OCI-LY1 (cell line): ENCODE results near the gene EZH2.

Experiments
- H2AFZ ChIP-seq: fragments of 200-600 bp; sonication (generic), shearing (Covaris generic); 2 replicates; pipeline ENCODE4 v1.6.0; 2014; ENCODE audit warnings: antibody characterized with exemption, mild to moderate bottlenecking, low read length
- H3F3A ChIP-seq: fragments of 200-600 bp; sonication (generic), shearing (Covaris generic); 2 replicates; pipeline ENCODE4 v1.6.0; 2014; ENCODE audit warnings: mild to moderate bottlenecking, antibody characterized with exemption, low read length, moderate library complexity; ENCODE audit not compliant: insufficient read depth
- H3K27ac ChIP-seq: fragments of 200-600 bp; sonication (generic); 2 replicates; pipeline ENCODE4 v1.5.1; 2014; ENCODE audit warnings: low read length, mixed run types, mild to moderate bottlenecking, low read depth; ENCODE audit not compliant: poor library complexity, severe bottlenecking
- H3K27me3 ChIP-seq: fragments of 200-600 bp; sonication (generic); 2 replicates; pipeline ENCODE4 v1.6.0; 2014; ENCODE audit warnings: antibody characterized with exemption, mild to moderate bottlenecking, low read length, moderate library complexity; ENCODE audit not compliant: insufficient read depth
- H3K36me3 ChIP-seq: fragments of 200-600 bp; sonication (generic); 2 replicates; pipeline ENCODE4 v1.6.1; 2014; ENCODE audit warnings: mild to moderate bottlenecking, antibody characterized with exemption, low read length, moderate library complexity, mixed read lengths; ENCODE audit not compliant: insufficient read depth
- H3K4me1 ChIP-seq: fragments of 200-600 bp; sonication (generic); 2 replicates; pipeline ENCODE4 v1.5.1; 2014; ENCODE audit warnings: mild to moderate bottlenecking, low read length, moderate library complexity; ENCODE audit not compliant: insufficient read depth, severe bottlenecking
- H3K4me2 ChIP-seq: fragments of 200-600 bp; sonication (generic), shearing (Covaris generic); 2 replicates; pipeline ENCODE4 v1.6.1; 2014; ENCODE audit warnings: low read length
- H3K4me3 ChIP-seq: fragments of 200-600 bp; sonication (generic); 2 replicates; pipeline ENCODE4 v1.5.1; 2014; ENCODE audit warnings: low read length, low read depth, mild to moderate bottlenecking, mixed read lengths; ENCODE audit not compliant: poor library complexity, severe bottlenecking
- H3K79me2 ChIP-seq: fragments of 200-600 bp; shearing (Covaris generic); 2 replicates; pipeline ENCODE4 v1.6.1; 2016; ENCODE audit warnings: mixed run types, low read length, mixed read lengths; ENCODE audit not compliant: insufficient read depth
- H3K9ac ChIP-seq: fragments of 200-600 bp; sonication (generic), shearing (Covaris generic); 2 replicates; pipeline ENCODE4 v1.6.1; 2014; ENCODE audit warnings: mild to moderate bottlenecking, low read length, mixed read lengths
- H3K9me2 ChIP-seq: fragments of 200-600 bp; sonication (generic), shearing (Covaris generic); 2 replicates; pipeline ENCODE4 v1.6.1; 2014; ENCODE audit warnings: low read depth, mild to moderate bottlenecking, low read length, mixed read lengths
- H3K9me3 ChIP-seq: fragments of 200-600 bp; shearing (Covaris generic); 2 replicates; pipeline ENCODE4 v1.6.1; 2014; ENCODE audit warnings: low read length, mixed read lengths
- H4K20me1 ChIP-seq: fragments of 200-600 bp; sonication (generic), shearing (Covaris generic); 2 replicates; pipeline ENCODE4 v1.6.0; 2016; ENCODE audit warnings: mild to moderate bottlenecking, low read length; ENCODE audit not compliant: insufficient read depth
- CTCF ChIP-seq: fragments of 200-600 bp; sonication (generic), shearing (Covaris generic); IDR thresholded peaks from 2 replicates; pipeline ENCODE4 v1.5.1; 2017; ENCODE audit warnings: mild to moderate bottlenecking, antibody characterized with exemption, low read length, moderate library complexity, mixed read lengths
- EZH2 ChIP-seq: fragments of 200-600 bp; sonication (generic), shearing (Covaris generic); IDR thresholded peaks from 2 replicates; pipeline ENCODE4 v1.8.0; 2017; ENCODE audit warnings: borderline replicate concordance, mixed run types, mild to moderate bottlenecking, antibody characterized with exemption, low read length, moderate library complexity, mixed read lengths

The EZH2 gene

GRCh38 chr7:148824864-148825263 is 59.2 kb downstream of the EZH2 start:
- Histone ChIP-seq H3K9me2 (no peaks in the 10 kb centered on the region), H3K9ac (no peak overlapping the region), H3K4me3 (no peak overlapping the region), H3K27ac (no peak overlapping the region), H3F3A (no peaks in the 10 kb centered on the region), H3K79me2 (no peaks in the 10 kb centered on the region), H2AFZ (no peak overlapping the region), H3K4me2 (no peak overlapping the region), H3K36me3 (peaks cover 87% of the 10 kb centered on the region), H3K4me1 (no peaks in the 10 kb centered on the region), H4K20me1 (peaks cover 6% of the 10 kb centered on the region; the same call in 1 of the 2 replicates), H3K9me3 (no peaks in the 10 kb centered on the region), H3K27me3 (no peaks in the 10 kb centered on the region)
- TF ChIP-seq EZH2 (no peak), CTCF (no peak)

DNA sequence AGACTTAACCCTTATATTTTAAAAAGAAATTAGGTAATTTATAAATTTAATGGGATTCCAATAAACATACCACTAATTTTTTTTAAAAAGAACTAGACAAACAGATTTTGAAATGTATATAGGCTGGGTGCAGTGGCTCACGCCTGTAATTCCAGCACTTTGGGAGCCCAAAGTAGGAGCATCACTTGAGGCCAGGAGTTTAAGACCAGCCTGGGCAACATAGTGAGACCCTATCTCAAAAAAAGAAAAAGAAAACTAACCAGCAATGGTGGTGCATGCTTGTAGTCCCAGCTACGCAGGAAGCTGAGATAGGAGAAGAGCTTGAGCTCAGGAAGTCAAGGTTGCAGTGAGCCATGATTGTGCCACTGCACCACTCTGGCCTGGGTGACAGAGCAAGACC is 62.7 kb downstream of the EZH2 start:
- Histone ChIP-seq H3K27ac (no peak overlapping the region), H3K4me2 (no peak overlapping the region), H4K20me1 (peaks cover 4% of the 10 kb centered on the region; the same call in 1 of the 2 replicates), H3K79me2 (no peaks in the 10 kb centered on the region), H3K4me3 (no peak overlapping the region), H3F3A (no peaks in the 10 kb centered on the region), H3K36me3 (peaks cover 86% of the 10 kb centered on the region), H3K9me3 (no peaks in the 10 kb centered on the region), H3K9me2 (no peaks in the 10 kb centered on the region), H3K9ac (no peak overlapping the region), H2AFZ (no peak overlapping the region), H3K4me1 (no peaks in the 10 kb centered on the region), H3K27me3 (no peaks in the 10 kb centered on the region)
- TF ChIP-seq EZH2 (no peak), CTCF (no peak)

DNA sequence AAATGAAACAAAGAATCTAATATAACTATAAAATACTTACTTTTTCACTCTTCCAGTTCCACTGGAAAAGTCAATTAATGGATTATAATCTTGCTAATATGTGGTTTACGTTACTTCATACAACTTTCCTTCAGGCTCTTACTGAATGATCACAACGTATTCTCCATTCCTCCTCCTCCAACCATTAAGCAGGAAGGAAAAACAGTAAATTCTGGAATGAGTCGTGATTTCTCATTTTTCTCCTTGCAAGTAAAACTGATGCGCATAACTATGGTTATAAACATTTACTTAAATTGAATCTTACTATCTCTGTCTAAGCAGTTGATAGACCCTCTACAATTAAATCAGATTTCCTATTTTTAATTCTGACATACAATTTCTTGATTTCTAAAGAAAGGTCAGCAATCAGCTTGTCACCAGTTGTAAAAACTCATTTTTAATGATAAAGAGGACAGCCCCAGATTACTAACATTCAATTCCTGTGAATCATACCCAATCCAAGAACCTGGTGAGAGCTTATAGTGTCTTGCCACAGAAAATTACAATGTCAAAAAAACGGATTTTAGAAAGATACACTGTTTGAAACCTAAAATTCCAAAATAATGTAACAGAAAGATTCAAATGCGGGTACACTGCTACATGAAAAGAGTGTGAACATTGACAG is 64.3 kb downstream of the EZH2 start:
- Histone ChIP-seq H3K79me2 (no peaks in the 10 kb centered on the region), H3K4me1 (no peaks in the 10 kb centered on the region), H3K27ac (no peak overlapping the region), H3K4me3 (no peak overlapping the region), H4K20me1 (no peaks in the 10 kb centered on the region), H3K9ac (no peak overlapping the region), H3K36me3 (peaks cover 86% of the 10 kb centered on the region), H3F3A (no peaks in the 10 kb centered on the region), H3K4me2 (no peak overlapping the region), H3K27me3 (no peaks in the 10 kb centered on the region), H3K9me3 (no peaks in the 10 kb centered on the region), H2AFZ (no peak overlapping the region), H3K9me2 (no peaks in the 10 kb centered on the region)
- TF ChIP-seq CTCF (no peak), EZH2 (no peak)
